Left kidney (tissue), 2 donors: ENCODE measurements around the gene NMUR1. TPM values are rescaled to one million over a fixed set of nuclear protein-coding genes. Genes with fewer than 3 reads are reported as not detected.

Experiments used
- DNase-seq: peaks from one replicate; pipeline ENCODE4 v3.0.0-alpha.2; 2013
- polyA plus RNA-seq: library from polyadenylated mRNA; unstranded; fragments of 120-200 nt; gene quantifications from one replicate; pipeline ENCODE4 v1.2.1, GENCODE V29; 2013; ENCODE audit not compliant: insufficient read length

NMUR1 gene
- polyA plus RNA-seq, 1 donor = 0.55 TPM

- peak; percentile 52 for DNase-seq
Observed at GRCh38 chr2:231554748-231555545, 24.7 kb upstream of the NMUR1 start.

DNA sequence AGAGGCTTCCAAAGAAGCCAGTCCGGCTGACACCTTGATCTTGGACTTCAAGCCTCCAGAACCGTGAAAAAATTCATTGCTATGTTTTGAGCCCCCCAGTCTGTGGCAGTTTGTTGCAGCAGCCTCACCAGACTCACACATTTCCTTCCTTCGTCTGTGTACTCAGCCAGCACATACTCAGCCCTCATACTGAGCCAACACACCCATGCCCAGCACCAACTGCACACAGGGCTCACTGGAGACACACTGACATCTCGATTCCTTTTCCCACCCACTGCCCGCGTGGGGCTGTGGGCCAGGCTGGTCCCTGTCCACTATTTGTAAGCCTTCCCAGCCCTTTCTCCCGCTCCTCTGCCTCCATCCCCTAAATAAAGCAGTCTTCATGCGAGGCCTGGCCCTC lies 24.1 kb upstream of the NMUR1 start:
- DNase-seq = no peak

DNA sequence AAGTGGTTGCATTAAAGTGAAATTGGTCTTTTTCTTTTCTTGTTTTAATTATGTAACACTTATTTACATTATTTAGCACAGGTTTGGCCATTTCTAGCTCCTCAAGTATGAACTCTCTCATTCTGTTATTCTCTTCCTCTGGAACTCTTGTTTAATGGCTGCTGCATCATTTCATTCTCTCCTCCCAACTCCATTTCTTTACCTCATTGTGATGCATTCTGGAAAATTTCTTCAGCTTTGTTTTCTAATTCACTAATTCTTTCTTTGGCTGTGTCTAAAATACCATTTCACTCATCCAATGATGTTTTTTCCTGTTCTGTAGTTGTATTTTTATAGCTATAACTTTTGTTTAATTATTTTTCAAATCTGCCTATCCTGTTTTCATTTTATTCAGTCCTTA lies 22.5 kb upstream of the NMUR1 start:
- no peak for DNase-seq

GRCh38 chr2:231549446-231550239 lies 19.4 kb upstream of the NMUR1 start:
- no peak for DNase-seq

GRCh38 chr2:231548752-231549151 lies 18.5 kb upstream of the NMUR1 start:
- no peak for DNase-seq

DNA sequence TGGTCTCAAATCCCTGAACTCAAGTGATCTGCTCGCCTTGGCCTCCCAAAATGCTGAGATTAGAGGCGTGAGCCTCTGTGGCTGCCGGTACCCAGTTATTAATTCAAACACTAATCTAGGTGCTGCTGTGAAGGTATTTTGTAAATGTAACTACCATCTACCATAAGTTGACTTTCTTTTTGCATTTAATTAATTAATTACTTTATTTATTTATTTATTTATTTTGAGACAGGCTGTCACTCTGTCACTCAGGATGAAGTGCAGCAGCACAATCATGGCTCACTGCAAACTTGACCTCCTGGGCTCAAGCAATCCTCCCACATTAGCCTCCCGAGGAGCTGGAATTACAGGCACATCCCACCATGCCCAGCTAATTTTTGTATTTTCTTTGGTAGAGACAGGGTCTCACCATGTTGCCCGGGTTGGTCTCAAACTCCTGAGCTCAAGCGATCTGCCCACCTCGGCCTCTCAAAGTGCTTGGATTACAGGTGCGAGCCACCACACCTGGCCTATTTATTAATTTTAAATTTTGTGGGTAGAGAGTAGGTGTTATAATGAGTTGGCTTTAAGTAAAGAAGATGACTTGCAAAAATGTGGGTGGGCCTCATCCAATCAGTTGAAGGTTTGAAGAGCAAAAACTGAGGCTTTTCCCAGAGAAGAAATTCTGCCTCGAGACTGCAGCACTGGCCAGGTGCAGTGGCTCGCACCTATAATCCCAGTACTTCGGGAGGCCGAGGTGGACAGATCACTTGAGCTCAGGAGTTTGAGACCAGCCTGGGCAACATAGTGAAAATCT lies 17.3 kb upstream of the NMUR1 start:
- DNase-seq = no peak

DNA sequence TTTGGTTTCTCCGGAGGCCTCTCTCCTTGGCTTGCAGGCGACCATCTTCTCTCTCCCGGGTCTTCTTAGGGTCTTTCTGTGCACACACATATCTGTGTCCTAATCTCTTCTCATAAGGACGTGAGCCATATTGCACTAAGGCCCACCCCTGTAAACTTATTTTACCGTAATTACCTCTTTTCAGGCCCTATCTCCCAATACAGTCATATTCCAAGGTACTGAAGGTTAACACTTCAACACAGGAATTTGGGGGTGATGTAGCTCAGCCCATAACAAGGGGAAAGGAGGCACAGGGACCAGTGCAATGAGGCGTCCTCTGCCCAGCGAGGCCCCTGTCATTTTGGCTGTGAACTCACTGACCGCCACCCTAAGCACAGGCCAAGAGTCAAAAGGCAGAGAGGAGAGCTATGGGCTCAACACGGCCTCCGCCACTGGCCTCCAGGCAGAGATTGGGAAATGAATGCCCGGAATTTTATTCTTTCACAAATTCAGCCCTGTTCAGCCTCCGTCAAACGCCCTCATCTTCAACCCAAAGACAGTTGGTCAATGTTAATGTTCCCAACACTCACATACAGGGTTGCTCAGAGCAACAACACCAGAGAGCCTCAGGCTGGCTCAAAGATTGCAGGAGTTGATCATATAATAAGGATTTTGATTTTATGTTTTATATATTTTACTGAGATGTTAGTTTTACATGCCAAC lies 15.9 kb upstream of the NMUR1 start:
- no peak for DNase-seq

- no peak for DNase-seq
Observed at GRCh38 chr2:231545105-231545902, 15.1 kb upstream of the NMUR1 start.

- no peak for DNase-seq
Observed at GRCh38 chr2:231542136-231542535, 11.9 kb upstream of the NMUR1 start.

GRCh38 chr2:231541645-231542044 lies 11.4 kb upstream of the NMUR1 start:
- no peak for DNase-seq

- no peak for DNase-seq
Observed at GRCh38 chr2:231539991-231540390, 9.7 kb upstream of the NMUR1 start.

DNA sequence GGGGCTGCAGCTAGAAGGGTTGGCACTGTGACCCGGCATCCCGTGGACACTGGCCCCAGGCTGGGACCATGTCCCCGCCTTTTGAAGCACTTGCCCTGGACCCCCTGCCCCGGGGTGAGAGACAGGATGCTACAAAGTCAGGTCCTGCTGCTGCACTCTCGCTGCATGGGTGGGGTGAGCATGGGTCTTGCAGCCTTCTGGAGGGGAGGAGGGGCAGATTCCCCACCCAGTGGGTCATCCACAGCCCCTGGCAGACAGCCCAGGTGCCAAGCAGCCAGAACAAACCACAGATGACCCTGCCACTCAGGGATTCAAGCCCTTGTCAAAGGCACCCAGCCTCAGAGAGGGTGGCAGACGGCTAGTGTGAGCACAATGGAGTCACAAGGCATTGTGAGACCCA lies 5.7 kb upstream of the NMUR1 start:
- DNase-seq = no peak

DNA sequence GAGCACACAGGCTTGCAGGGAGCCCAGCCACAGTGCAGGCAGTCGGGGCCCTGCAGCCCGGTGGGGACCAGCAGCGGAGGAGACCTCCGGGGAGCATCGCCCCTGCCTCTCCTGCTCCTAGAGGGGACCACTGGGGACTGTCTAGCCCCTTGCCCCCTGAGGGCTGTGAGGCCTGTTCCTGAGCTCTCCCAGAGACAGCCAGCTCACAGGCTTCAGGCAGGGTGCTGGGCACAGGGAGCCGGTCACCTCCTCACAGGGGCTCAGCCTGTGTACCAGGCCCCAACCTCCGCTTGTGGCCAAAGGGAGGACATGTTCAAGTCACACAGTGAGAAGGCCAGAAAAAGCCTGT lies 3.5 kb upstream of the NMUR1 start:
- DNase-seq = no peak

GRCh38 chr2:231533086-231533776 lies 3.0 kb upstream of the NMUR1 start:
- DNase-seq = no peak

DNA sequence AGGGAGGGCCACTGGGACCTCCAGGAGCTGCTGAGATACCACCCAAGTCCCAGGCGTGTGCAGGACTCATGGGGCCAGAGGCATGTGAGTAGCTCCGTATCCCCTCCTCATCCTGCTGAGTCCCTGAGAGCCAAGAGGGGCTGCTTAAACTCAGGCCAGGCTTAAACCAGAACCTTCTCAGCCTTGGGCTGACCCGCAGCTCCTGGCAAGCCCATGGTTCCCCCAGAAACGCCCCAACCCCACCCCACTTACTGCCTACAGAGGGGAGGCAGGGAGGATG lies 2.5 kb upstream of the NMUR1 start:
- no peak for DNase-seq

GRCh38 chr2:231531883-231532755 lies 1.9 kb upstream of the NMUR1 start:
- DNase-seq = no peak

DNA sequence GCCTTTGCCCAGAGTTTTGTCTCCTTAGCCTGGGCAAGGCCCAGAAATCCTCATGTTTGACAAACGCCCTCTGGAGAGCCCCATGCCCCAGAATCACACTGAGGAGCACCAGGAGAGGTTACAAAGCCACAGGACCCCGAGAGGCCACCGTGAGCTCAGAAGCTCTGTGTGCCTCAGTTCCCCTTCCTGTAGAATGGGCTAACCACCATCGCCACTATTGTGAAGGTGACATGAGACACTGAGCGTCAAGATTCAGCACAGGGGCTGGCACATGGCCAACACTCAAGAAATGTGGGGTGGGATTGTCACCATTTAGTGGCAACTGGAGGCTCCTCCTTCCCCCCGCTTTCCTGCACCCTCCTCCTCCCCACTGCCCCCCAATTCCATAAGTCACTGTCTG lies 1.2 kb upstream of the NMUR1 start:
- no peak for DNase-seq

GRCh38 chr2:231528636-231529030 lies 1.6 kb downstream of the NMUR1 start:
- DNase-seq = no peak

DNA sequence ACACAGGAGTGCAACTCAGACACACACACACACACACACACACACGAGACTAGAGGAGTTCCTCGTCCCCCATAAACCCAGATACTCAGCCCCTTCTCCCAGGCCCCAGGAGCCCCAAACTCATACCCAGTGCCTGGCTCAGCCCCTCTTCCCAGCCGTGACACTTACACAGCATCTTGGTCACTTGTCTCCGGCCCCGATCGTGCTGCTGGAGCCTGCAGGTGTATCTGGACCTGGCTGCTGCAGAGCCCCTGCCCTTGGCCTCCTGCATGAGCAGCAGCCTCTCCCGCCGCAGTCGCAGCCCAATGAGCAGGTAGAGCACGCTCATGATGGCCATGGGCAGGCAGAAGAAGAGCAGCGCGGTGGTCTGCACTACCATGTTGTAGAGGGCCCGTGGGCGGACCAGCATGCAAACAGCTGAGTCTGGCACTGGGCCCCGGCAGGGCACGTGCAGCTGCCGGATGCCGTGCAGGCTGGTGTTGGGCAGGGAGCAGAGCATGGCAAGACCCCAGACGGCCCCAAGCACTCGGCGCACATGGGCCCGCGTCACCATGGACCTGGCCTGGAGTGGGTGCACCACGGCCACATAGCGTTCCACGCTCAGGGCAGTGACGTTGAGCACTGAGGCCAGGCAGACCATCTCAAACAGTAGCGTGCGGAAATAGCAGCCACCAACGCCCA lies 2.1 kb downstream of the NMUR1 start:
- no peak for DNase-seq

DNA sequence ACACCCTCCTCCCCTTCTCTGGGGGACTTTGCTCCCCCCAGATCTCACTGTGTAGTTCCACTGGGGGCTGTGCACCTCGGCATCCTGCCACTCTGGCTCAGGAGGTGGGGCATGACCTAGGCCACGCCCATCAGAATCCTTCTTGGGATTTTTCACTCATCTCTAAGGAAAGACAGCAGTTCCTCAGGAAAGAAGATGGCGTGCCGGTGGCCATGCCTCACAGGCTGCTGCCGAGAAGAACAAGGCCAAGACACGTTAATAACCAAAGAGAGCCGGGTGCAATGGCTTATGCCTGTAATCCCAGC lies 3.2 kb downstream of the NMUR1 start:
- no peak for DNase-seq
